Measurements from ENCODE around the gene SHISA5.

DNA sequence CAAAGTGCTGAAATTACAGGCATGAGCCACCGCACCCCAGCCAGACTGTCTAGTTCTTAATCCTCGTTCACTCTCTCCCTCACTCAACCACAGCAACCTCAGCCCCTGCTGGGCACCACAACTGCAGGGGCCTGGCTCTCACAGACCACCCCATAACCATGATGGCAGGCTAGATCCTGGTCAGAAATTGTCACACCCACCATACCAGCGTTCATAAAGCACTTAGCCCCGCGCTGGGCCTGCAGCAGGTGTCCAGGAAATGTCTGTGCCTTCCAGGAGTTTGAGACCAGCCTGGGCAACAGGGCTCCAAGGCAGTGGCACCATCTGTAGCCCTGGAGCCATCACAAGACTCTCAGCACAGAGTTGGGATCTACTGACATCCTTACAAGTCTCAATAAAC is 1.9 kb downstream of the SHISA5 start:
- TF ChIP-seq, protein P1, sequence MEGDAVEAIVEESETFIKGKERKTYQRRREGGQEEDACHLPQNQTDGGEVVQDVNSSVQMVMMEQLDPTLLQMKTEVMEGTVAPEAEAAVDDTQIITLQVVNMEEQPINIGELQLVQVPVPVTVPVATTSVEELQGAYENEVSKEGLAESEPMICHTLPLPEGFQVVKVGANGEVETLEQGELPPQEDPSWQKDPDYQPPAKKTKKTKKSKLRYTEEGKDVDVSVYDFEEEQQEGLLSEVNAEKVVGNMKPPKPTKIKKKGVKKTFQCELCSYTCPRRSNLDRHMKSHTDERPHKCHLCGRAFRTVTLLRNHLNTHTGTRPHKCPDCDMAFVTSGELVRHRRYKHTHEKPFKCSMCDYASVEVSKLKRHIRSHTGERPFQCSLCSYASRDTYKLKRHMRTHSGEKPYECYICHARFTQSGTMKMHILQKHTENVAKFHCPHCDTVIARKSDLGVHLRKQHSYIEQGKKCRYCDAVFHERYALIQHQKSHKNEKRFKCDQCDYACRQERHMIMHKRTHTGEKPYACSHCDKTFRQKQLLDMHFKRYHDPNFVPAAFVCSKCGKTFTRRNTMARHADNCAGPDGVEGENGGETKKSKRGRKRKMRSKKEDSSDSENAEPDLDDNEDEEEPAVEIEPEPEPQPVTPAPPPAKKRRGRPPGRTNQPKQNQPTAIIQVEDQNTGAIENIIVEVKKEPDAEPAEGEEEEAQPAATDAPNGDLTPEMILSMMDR (IDR thresholded peaks at IDR 0.05; ENCODE audit: low read depth, low read length) = no peak
- TF ChIP-seq EZH2phosphoT487 (IDR thresholded peaks at IDR 0.05; ENCODE audit: low read depth) = no peak
